HCT116 (cell line): ENCODE results near the gene FABP2. TPM values are rescaled to one million over a fixed set of nuclear protein-coding genes. Genes with fewer than 3 reads are reported as not detected.
"Not testable (repeated sequence)": the region's sequence is repeated elsewhere in the genome, so short reads cannot be mapped to it uniquely, and the experiment has no call there.

Source experiments
- ATAC-seq: fragments of 200-7000 bp; cut with Tn5 transposase; 2 replicates; pipeline ENCODE4 v1.9.1; 2020; ENCODE audit warnings: mild to moderate bottlenecking, moderate library complexity
- Bru-seq: library from RNA; stranded (reverse); fragments of 400-500 nt; gene quantifications from one replicate; lab custom pipeline; 2021; lab: Mats Ljungman, UMichigan
- BruChase-seq, 2 experiments: library from RNA; stranded (reverse); fragments of 400-500 nt; gene quantifications; one replicate each; lab custom pipeline; 2021; lab: Mats Ljungman, UMichigan
- BruUV-seq: library from RNA; stranded (reverse); fragments of 400-500 nt; replicated peaks from 2 replicates; lab custom pipeline; 2021; lab: Mats Ljungman, UMichigan
- CTCF ChIA-PET: fragments of 300-600 bp; sonication (Branson Sonifier 250); formaldehyde crosslinking; loops from one replicate; lab custom pipeline; 2021; ENCODE audit warnings: antibody characterized with exemption; lab: Charles Lee
- POLR2A ChIA-PET: fragments of 300-600, 350-600 bp; sonication (Branson Sonifier 250); formaldehyde crosslinking; loops from one replicate; lab custom pipeline; 2021; ENCODE audit warnings: antibody characterized with exemption; lab: Charles Lee
- RAD21 ChIA-PET, 2 experiments: fragments of 300-600 bp; sonication (Branson Sonifier 250); formaldehyde crosslinking; loops; one replicate each; lab custom pipeline; 2023; ENCODE audit warnings: low total read pairs in 2 of 2; ENCODE audit not compliant: uncharacterized antibody in 2 of 2, unreplicated experiment in 2 of 2, low non-redundant PET in 1 of 2; lab: Charles Lee
- DNase-seq: peaks from one replicate; pipeline ENCODE4 v3.0.0-alpha.2; 2010; ENCODE audit warnings: low read depth, low spot score
- H2AFZ ChIP-seq: fragments of 200-600 bp; shearing (Covaris generic), sonication (generic); 2 replicates; pipeline ENCODE4 v1.6.1; 2017; ENCODE audit warnings: low read depth, mixed run types, mixed read lengths, antibody characterized with exemption, low read length; ENCODE audit not compliant: poor library complexity, severe bottlenecking
- H3K27ac ChIP-seq: 2 replicates; pipeline ENCODE4 v1.5.1; 2012; ENCODE audit warnings: low read depth, low read length
- H3K27me3 ChIP-seq: fragments of 200-600 bp; sonication (generic); 2 replicates; pipeline ENCODE4 v1.6.1; 2016; ENCODE audit warnings: mixed run types, low read length, mixed read lengths; ENCODE audit not compliant: insufficient read depth
- H3K36me3 ChIP-seq, 2 experiments: fragments of 200-500 bp in 1 of 2; fragments of 200-600 bp in 1 of 2; sonication (Bioruptor generic) in 1 of 2; sonication (generic) in 1 of 2; 2 replicates each; pipeline versions ENCODE4 v1.5.1 to v1.6.1; 2014 to 2016; ENCODE audit warnings: low read length in 2 of 2, inconsistent platforms in 1 of 2, mixed read lengths in 1 of 2, mixed run types in 1 of 2; ENCODE audit not compliant: insufficient read depth in 2 of 2, control insufficient read depth in 1 of 2
- H3K4me1 ChIP-seq, 2 experiments: fragments of 200-600 bp in 1 of 2; sonication (generic) in 1 of 2; 2 replicates each; pipeline versions ENCODE4 v1.5.1 to v1.6.1; 2012 to 2017; ENCODE audit warnings: low read length in 2 of 2, inconsistent platforms in 1 of 2, mild to moderate bottlenecking in 1 of 2, mixed read lengths in 1 of 2, mixed run types in 1 of 2, moderate library complexity in 1 of 2; ENCODE audit not compliant: insufficient read depth in 2 of 2, control insufficient read depth in 1 of 2
- H3K4me2 ChIP-seq: fragments of 200-600 bp; sonication (generic); 2 replicates; pipeline ENCODE4 v1.6.1; 2017; ENCODE audit warnings: mixed run types, low read length, mixed read lengths
- H3K4me3 ChIP-seq, 2 experiments: fragments of 200-600 bp in 1 of 2; sonication (generic) in 1 of 2; replicated peaks in 1 of 2; 2 replicates each; pipeline ENCODE4 v1.5.1; 2011 to 2016; ENCODE audit warnings: low read length in 2 of 2, control low read depth in 1 of 2, low read depth in 1 of 2, mild to moderate bottlenecking in 1 of 2, mixed read lengths in 1 of 2, mixed run types in 1 of 2
- H3K79me2 ChIP-seq: fragments of 200-600 bp; sonication (generic); 2 replicates; pipeline ENCODE4 v1.6.1; 2017; ENCODE audit warnings: mild to moderate bottlenecking, mixed run types, low read length, moderate library complexity, mixed read lengths; ENCODE audit not compliant: insufficient read depth
- H3K9ac ChIP-seq: fragments of 200-600 bp; sonication (generic); 2 replicates; pipeline ENCODE4 v1.6.1; 2016; ENCODE audit warnings: low read length, mixed read lengths
- H3K9me2 ChIP-seq: fragments of 200-600 bp; sonication (generic), shearing (Covaris generic); 2 replicates; pipeline ENCODE4 v1.6.1; 2017; ENCODE audit warnings: mixed run types, mild to moderate bottlenecking, moderate library complexity; ENCODE audit not compliant: insufficient read depth
- H3K9me3 ChIP-seq, 2 experiments: fragments of 200-500 bp in 1 of 2; fragments of 200-600 bp in 1 of 2; sonication (Bioruptor generic) in 1 of 2; sonication (generic) in 1 of 2; 2 replicates each; pipeline ENCODE4 v1.6.1; 2014 to 2017; ENCODE audit warnings: low read length in 2 of 2, mixed read lengths in 2 of 2, inconsistent platforms in 1 of 2, low read depth in 1 of 2, mild to moderate bottlenecking in 1 of 2, mixed run types in 1 of 2, moderate library complexity in 1 of 2; ENCODE audit not compliant: control insufficient read depth in 1 of 2, insufficient read depth in 1 of 2
- H4K20me1 ChIP-seq: fragments of 200-600 bp; sonication (generic), shearing (Covaris generic); 2 replicates; pipeline ENCODE4 v1.6.1; 2017; ENCODE audit warnings: mixed run types, mild to moderate bottlenecking, moderate library complexity; ENCODE audit not compliant: insufficient read depth
- CBX3 ChIP-seq: IDR thresholded peaks from 2 replicates; pipeline ENCODE4 v1.6.1; 2012; ENCODE audit warnings: low read depth
- CEBPB ChIP-seq: IDR thresholded peaks from 2 replicates; pipeline ENCODE4 v1.6.1; 2012; ENCODE audit warnings: low read depth
- EZH2 ChIP-seq: fragments of 200-600 bp; sonication (generic); IDR thresholded peaks from 2 replicates; pipeline ENCODE4 v1.6.1; 2017; ENCODE audit warnings: antibody characterized with exemption, mixed run types
- JUND ChIP-seq: IDR thresholded peaks from 2 replicates; pipeline ENCODE4 v1.6.1; 2012
- POLR2A ChIP-seq: IDR thresholded peaks from 2 replicates; pipeline ENCODE4 v1.7.0; 2011; ENCODE audit warnings: borderline replicate concordance; ENCODE audit not compliant: insufficient read depth, insufficient read length; ENCODE audit errors: extremely low read depth
- RAD21 ChIP-seq: IDR thresholded peaks from 2 replicates; pipeline ENCODE4 v1.6.1; 2012; ENCODE audit warnings: low read depth, mild to moderate bottlenecking
- SIN3A ChIP-seq: IDR thresholded peaks from 2 replicates; pipeline ENCODE4 v1.6.1; 2012; ENCODE audit warnings: low read depth
- ZNF274 ChIP-seq: fragments of 200-500 bp; sonication (Bioruptor generic); IDR thresholded peaks from 2 replicates; pipeline ENCODE4 v1.6.1; 2014; ENCODE audit warnings: mild to moderate bottlenecking, low read depth, low read length, inconsistent platforms
- intact Hi-C: fragments of 100-400 bp; cut with micrococcal nuclease; formaldehyde crosslinking; loops from 2 replicates; pipeline ENCODE4 v1.10.0; 2022
- long read RNA-seq: library from polyadenylated mRNA; unstranded; transcript quantifications from one replicate; pipeline ENCODE4 v2.0.0, GENCODE V29; 2021; ENCODE audit not compliant: unreplicated experiment
- polyA plus RNA-seq: library from polyadenylated mRNA; unstranded; fragments of >200 nt; gene quantifications from 2 replicates; pipeline ENCODE4 v1.2.1, GENCODE V29; 2012; ENCODE audit warnings: missing spikeins
- total RNA-seq: library from RNA; stranded (reverse); gene quantifications from one replicate; pipeline ENCODE4 v1.2.1, GENCODE V29; 2021; ENCODE audit not compliant: unreplicated experiment
- TF ChIP-seq, protein P1 (sequence below): IDR thresholded peaks from 2 replicates; pipeline ENCODE4 v1.6.1; 2012; ENCODE audit warnings: low read depth

Gene FABP2
- not detected for total RNA-seq
- polyA plus RNA-seq, result not detected in 2 replicates
- Bru-seq, nascent RNA, result not detected
- BruChase-seq, experiment 1, labeled RNA remaining after a 6-hour chase, result not detected
- not detected for BruChase-seq, experiment 2, labeled RNA remaining after a 2-hour chase
- long read RNA-seq, result 0 reads

DNA sequence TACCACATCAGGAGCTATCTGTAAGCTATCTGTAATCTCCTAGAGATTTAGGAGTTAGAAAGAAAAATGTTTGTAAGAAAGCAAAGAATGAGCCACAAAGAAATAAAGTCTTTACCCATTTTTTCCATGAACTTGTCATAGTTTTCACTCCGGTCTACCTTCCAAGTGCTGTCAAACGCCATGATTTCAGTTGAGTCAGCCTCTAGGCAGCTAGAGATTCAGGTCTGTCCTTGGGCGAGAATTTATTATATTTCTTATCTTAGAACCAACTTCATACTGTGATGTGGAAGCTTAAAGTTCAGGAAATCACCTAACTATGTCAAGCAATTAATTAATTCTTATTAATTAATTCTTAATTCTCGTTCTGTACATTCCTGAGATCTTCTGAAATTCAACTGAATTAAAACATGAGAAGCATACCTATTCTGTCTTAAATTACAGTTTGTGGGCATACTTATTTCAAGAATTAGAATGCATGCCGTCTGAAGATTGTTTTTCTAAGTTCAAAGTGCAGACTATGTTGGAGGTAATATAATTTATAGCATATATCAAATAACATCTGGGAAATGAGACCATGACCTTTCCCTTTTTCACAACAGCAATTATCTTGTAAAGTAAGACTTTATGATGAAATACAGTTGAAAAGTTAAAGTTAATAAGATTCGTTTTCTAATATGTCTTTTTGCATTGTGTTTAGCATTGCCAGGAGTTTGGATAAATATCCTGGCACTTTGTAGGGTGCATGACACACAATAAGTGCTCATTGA, at the start of gene FABP2:
Gene FABP2, minus strand, starts transcription at position 218 of the 767 bp plus-strand sequence. Its CDS starts 36 bp downstream, at position 182.
- no peaks in the 10 kb centered on the region for H3K36me3 ChIP-seq
- H3K4me2 ChIP-seq, result no peak within 1 kb of the TSS
- DNase-seq, result no peak
- POLR2A ChIA-PET, result no interaction called here
- ATAC-seq, result no peak
- H3K27me3 ChIP-seq, result no peaks in the 10 kb centered on the region
- BruUV-seq, result no TSS peak
- no peak within 1 kb of the TSS for H3K4me3 ChIP-seq
- no peak within 1 kb of the TSS for H2AFZ ChIP-seq
- TF ChIP-seq ZNF274 (no peak), EZH2 (no peak), CEBPB (no peak), SIN3A (no peak), CBX3 (no peak), JUND (no peak), POLR2A (no peak), RAD21 (no peak)
- TF ChIP-seq, protein P1, sequence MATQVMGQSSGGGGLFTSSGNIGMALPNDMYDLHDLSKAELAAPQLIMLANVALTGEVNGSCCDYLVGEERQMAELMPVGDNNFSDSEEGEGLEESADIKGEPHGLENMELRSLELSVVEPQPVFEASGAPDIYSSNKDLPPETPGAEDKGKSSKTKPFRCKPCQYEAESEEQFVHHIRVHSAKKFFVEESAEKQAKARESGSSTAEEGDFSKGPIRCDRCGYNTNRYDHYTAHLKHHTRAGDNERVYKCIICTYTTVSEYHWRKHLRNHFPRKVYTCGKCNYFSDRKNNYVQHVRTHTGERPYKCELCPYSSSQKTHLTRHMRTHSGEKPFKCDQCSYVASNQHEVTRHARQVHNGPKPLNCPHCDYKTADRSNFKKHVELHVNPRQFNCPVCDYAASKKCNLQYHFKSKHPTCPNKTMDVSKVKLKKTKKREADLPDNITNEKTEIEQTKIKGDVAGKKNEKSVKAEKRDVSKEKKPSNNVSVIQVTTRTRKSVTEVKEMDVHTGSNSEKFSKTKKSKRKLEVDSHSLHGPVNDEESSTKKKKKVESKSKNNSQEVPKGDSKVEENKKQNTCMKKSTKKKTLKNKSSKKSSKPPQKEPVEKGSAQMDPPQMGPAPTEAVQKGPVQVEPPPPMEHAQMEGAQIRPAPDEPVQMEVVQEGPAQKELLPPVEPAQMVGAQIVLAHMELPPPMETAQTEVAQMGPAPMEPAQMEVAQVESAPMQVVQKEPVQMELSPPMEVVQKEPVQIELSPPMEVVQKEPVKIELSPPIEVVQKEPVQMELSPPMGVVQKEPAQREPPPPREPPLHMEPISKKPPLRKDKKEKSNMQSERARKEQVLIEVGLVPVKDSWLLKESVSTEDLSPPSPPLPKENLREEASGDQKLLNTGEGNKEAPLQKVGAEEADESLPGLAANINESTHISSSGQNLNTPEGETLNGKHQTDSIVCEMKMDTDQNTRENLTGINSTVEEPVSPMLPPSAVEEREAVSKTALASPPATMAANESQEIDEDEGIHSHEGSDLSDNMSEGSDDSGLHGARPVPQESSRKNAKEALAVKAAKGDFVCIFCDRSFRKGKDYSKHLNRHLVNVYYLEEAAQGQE, result no peak
- RAD21 ChIA-PET, result no interaction called here
- H3K9ac ChIP-seq, result no peak within 1 kb of the TSS
- H4K20me1 ChIP-seq, result no peaks in the 10 kb centered on the region
- no peaks in the 10 kb centered on the region for H3K4me1 ChIP-seq
- CTCF ChIA-PET, result interaction anchor here (1.0 kb wide), 1 partner anchor 735 kb away, joined by 3 read pairs; no protein-coding TSS in a partner anchor
- H3K9me2 ChIP-seq, result no peaks in the 10 kb centered on the region
- H3K27ac ChIP-seq, result no peak within 1 kb of the TSS
- H3K9me3 ChIP-seq, result no peaks in the 10 kb centered on the region
- H3K79me2 ChIP-seq, result no peaks in the 10 kb centered on the region
- intact Hi-C loops, result no loop called here

DNA sequence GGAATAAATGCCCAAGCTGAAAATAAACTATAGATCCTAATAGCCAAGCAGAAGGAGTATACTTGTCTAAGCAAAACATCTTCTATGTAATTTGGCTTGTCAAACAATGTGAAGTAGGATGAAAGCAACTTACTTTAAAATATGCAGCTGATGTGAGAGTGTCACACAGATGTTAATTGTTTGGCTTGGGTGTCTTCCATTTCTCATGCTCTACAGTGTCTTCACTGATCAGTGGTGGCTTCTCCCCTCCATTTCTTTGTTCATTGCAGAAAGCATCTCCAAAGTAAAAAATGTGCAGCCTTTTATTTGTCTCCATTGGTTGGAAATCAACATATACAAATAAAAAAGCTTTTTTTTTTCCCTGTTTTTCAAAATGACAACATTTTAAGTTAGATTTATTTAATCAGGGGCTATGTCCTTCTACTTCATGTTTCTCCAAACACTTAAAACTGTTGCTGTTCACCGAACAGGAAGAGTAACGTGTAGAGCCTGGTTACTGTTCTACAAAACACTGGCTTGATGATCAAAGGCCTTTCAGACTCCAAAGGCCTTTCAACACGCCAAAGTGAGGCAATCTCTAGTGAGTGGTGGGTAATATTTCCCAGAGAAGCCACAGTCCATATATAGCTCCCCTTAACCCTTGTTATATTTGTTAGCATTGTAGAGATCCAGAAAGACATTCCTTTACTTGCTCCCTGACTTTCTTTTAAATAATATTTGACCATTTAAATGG, 49.2 kb upstream of the FABP2 start:
- BruUV-seq, H3K27me3 ChIP-seq, RAD21 ChIA-PET, H4K20me1 ChIP-seq, POLR2A ChIA-PET, H3K9ac ChIP-seq, H3K27ac ChIP-seq, CTCF ChIA-PET, H3K4me2 ChIP-seq, H3K9me3 ChIP-seq, H3K4me1 ChIP-seq, intact Hi-C loops, H3K9me2 ChIP-seq, H3K4me3 ChIP-seq, DNase-seq, ATAC-seq, H3K79me2 ChIP-seq, H2AFZ ChIP-seq, H3K36me3 ChIP-seq: not testable (repeated sequence)

DNA sequence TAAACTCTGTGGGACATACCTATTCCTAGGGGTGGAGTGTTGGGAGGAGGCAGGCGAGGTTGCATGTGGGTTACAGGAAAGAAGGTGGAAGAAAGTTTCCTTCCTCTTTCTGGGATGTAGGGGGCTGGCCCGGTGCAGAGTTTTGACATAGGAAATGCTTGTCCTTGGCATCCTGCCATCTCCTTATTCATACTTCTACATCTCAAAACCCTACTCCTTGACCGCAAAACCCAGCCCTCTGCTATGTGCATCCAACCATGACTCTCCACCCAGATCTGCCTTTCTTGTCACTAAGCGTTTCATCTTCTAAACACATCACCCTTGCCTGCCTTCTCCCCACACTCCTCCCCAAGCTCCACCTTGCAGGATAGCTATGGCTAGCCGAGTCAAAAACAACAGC, 48.5 kb upstream of the FABP2 start:
- H3K4me3 ChIP-seq, H3K9ac ChIP-seq, ATAC-seq, H3K27me3 ChIP-seq, DNase-seq, H3K4me1 ChIP-seq, intact Hi-C loops, CTCF ChIA-PET, RAD21 ChIA-PET, POLR2A ChIA-PET, H3K4me2 ChIP-seq, H2AFZ ChIP-seq, H3K27ac ChIP-seq, H3K9me3 ChIP-seq, H4K20me1 ChIP-seq, H3K79me2 ChIP-seq, H3K9me2 ChIP-seq, BruUV-seq, H3K36me3 ChIP-seq: not testable (repeated sequence)
